ENCODE measurements around the gene ZXDA.
A peak's percentile ranks its signal among the peaks of the same experiment; 100 is the strongest.
"Not testable (repeated sequence)": the region's sequence is repeated elsewhere in the genome, so short reads cannot be mapped to it uniquely, and the experiment has no call there.

ZXDA gene, protein sequence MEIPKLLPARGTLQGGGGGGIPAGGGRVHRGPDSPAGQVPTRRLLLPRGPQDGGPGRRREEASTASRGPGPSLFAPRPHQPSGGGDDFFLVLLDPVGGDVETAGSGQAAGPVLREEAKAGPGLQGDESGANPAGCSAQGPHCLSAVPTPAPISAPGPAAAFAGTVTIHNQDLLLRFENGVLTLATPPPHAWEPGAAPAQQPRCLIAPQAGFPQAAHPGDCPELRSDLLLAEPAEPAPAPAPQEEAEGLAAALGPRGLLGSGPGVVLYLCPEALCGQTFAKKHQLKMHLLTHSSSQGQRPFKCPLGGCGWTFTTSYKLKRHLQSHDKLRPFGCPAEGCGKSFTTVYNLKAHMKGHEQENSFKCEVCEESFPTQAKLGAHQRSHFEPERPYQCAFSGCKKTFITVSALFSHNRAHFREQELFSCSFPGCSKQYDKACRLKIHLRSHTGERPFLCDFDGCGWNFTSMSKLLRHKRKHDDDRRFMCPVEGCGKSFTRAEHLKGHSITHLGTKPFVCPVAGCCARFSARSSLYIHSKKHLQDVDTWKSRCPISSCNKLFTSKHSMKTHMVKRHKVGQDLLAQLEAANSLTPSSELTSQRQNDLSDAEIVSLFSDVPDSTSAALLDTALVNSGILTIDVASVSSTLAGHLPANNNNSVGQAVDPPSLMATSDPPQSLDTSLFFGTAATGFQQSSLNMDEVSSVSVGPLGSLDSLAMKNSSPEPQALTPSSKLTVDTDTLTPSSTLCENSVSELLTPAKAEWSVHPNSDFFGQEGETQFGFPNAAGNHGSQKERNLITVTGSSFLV

DNA sequence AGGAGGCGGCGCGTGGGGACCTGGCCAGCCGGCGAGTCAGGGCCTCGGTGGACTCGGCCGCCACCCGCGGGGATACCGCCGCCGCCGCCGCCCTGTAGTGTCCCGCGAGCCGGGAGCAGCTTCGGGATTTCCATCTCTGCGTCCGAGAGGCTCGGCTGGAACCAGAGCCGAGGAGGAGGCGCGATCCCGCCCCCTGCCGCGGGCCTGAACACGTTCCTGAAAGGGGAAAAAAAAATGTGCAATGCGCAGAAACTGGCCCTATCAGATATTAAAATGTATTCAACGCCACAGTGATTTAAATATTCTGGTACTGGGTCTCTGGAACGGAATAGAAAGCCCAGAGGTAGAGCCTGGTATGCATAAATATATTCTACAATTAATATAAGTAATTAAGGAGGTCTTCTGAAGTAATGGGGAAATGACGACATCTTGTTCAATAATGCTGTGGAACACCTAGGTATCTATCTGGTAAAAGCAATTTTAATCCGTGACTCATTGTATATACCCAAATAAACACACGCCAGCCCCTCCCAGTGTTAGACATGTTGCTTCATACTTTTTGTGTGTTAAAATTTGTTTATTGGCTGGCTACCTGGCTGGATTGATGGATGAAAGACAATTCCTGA is at the start of gene ZXDA:
ZXDA (minus strand) TSS at position 172 of the 626 bp plus-strand sequence; CDS start at position 134, 38 bp downstream.
- peak; percentile 52 for DNase-seq

DNA sequence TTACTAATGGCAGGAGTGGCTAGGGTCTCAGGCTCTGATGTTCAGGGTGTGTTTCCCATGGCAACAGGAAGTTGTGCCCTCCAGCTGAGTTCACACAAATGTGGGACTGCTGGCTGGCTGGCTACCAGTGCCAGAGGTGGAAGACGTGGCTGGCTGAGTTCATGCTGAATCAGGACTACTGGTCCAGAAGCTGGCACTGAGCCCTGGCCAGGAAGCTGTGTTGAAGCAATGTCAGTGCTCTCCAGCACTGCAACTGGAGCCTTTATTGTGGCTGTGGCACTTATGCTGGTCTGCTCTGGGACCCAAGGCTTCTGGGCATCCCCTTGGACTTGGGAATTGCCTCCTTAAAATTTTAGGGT is 42.0 kb upstream of the ZXDA start:
- DNase-seq: no peak

DNA sequence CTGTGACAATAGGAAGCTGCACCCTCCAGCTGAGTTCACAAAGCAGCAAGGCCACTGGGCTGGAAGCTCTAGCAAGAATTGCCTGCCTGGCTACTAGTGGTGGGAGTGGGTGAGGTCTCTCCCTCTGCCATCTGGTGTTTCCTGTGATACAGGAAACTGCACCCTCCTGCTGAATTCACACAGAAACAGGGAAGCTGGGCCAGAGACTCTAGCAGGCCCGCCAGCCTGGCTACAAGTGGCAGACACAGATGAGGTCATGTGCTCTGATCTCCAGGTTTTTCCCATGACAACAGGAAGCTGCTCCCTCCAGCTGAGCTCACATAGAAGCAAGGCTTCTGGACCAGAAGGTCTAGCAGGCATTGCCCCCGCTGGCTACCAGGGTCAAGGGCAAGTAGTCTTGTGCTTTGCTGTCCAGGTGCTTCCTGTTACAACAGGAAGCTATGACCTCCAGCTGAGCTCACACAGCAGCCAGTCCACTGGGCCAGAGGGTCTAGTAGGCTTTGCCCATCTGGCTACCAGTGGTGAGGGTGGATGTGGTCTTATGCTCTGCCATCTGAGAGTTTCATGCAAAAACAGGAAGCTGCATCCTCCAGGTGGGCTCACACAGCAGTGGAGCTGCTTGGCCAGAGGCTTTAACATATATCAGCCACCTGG is 41.5 kb upstream of the ZXDA start:
- DNase-seq: no peak

DNA sequence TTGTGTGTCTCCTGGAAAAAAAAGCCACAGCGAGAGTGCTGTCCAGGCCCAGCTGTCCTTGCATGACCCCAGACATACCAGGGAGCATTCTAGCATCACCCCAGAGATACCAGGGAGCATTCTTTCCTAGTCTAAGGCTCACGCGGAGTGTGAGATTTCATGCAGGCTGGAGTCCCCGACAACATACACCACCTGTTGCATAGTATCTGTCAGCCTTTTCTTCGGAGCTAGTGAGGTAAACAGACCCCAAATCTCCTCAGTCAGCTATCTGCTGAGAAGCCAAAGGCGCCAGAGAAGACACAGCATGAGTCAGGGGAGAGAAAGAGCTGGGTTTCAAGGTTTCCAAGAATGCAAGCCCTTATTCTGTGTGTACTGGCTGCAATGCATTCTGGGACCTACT is 23.1 kb upstream of the ZXDA start:
- no peak for DNase-seq

DNA sequence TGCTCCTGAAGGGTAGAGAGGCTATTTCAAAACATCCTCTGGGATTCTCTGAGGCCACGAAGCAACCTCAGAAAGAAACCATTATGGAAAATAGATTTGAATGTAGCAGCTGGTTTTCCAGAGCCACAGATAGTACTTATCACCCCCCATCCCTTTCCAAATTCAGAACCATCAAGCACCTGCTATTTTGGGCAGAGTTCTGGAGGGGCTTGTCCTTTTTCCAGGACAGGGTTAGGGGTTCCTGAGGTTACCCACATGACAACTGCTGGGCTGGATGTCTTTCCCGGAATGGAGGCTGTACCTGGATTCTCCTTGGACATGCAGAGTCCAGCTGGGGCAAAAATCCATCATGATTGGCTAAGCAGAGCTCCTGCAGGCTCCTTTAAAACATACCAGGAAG is 22.0 kb upstream of the ZXDA start:
- DNase-seq: no peak

DNA sequence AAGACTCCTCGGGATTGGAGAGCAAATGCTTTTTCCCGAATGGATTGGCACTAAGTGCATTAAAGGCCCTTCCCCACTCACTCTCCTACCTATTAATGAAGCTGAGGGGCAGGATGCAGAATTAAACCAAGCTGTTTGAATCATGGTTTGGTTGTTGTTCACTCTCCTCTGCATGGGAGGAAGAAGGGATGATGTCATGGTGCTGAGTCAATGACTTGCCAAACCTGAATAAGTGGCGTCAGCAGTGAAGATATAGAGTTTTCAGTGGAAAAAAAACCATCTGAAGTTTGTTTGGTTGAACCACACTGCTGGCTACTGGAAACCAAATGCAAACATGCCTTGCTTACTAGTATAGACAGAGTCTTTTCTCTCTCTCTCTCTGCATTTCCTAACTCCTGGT is 19.8 kb upstream of the ZXDA start:
- DNase-seq: no peak

DNA sequence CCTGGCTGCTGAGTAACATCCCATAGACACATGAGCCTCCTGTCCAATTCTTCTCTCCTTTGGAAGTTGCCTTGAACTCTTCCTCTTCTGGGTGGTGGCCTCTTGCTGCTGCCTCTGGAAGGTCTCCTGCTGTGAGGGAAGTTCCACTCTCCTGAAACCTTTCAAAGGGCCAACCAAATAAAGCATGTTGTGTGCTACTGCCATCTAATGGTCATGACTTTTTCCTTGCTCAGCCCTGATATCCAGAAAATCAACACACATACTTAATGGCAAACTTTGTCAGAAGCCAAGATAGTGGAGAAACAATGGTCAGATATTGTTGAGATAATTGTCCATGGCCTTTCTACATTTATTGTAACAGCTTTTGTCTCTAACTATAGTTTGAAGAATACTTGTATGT is 19.1 kb upstream of the ZXDA start:
- peak; percentile 16 for DNase-seq

DNA sequence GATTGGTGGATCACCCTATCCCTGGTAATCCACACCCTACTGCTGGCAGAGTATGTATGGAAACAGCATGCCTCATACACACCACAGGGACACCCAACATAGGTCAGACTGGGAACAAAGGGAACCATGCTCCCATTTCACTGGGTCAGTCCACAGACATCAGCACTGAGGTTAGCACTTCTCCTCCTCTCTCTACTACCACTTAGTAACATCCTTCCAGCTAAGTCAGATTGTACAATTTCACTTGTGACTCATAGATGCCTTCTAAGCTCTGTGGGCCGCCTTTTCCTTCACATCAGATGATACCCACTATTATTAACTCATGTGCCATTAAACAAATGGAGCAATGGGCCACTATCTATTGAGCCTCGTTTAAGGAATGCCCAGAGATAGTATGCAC is 15.5 kb upstream of the ZXDA start:
- DNase-seq: no peak

DNA sequence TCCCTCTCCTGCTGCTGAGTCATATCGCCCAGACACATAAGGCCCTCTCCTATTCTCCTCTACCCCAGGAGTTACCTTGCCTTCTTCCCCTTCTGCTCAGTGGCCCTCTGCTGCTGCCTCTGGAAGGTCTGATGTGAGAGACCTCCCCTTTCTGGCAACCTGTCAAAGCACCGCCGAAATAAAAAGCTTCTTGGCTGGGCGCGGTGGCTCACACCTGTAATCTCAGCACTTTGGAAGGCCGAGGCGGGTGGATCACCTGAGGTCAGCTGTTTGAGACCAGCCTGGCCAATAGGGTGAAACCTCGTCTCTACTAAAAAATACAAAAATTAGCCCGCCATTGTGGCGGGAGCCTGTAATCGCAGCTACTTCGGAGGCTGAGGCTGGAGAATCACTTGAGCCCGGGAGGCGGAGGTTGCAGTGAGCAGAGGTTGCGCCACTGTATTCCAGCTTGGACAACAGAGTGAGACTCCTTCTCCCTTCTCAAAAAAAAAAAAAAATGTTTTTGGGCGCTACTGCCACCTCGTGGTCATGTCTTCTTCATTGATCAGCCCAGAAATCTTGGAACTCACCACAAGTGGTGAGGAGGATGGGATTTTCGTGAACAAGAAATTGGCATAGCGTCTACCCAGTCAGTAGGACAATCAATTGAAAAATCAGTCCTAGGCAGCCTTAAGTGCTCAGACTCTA is 8.6 kb upstream of the ZXDA start:
- peak; percentile 23 for DNase-seq

DNA sequence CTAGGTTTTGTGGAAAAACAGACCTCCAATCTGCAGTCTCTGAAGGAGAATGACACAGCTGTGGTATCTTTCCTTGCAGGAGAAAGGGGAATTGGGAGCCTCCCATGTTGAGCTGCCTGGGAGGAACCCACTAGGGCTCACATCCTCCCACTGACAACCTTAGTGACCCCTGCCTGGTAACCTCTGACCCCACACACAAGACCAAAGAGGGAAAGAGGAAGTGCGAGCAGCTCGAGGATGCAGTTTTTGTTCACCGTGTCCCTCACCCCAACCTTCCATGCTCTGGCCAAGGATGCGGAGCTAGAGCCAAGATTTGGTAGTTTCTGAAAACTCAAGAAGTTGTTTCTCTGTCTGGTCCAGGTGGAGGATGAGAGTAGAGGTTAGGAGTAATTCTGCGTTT is 5.4 kb upstream of the ZXDA start:
- no peak for DNase-seq

DNA sequence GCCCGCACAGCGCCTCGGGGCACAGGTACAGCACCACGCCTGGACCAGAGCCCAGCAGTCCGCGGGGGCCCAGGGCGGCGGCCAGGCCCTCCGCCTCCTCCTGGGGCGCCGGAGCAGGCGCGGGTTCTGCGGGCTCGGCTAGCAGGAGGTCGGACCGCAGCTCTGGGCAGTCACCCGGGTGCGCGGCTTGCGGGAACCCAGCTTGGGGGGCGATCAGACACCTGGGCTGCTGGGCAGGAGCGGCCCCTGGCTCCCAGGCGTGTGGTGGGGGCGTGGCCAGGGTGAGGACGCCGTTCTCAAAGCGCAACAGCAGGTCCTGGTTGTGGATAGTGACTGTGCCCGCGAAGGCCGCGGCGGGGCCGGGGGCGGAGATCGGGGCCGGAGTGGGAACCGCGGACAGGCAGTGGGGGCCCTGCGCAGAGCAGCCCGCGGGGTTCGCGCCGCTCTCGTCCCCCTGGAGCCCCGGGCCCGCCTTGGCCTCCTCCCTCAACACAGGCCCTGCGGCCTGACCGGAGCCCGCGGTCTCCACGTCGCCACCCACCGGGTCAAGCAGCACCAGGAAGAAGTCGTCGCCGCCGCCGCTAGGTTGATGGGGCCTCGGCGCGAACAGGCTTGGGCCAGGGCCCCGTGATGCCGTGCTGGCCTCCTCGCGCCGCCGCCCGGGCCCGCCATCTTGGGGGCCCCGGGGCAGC is 517 bp downstream of the ZXDA start:
- DNase-seq: peak; percentile 44

DNA sequence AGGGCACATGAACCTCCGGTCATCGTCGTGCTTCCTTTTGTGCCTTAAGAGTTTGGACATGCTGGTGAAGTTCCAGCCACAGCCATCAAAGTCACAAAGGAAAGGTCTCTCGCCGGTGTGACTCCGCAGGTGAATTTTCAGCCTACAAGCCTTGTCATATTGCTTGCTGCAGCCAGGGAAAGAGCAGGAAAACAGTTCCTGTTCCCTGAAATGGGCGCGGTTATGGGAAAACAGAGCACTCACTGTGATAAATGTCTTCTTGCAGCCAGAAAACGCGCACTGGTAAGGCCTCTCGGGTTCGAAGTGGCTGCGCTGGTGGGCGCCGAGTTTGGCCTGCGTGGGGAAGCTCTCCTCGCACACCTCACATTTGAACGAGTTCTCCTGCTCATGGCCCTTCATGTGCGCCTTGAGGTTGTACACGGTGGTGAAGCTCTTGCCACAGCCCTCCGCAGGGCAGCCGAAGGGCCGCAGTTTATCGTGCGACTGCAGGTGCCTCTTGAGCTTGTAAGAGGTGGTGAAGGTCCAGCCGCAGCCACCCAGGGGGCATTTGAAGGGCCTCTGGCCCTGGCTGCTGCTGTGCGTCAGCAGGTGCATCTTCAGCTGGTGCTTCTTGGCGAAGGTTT is 1.2 kb downstream of the ZXDA start:
- DNase-seq: not testable (repeated sequence)

DNA sequence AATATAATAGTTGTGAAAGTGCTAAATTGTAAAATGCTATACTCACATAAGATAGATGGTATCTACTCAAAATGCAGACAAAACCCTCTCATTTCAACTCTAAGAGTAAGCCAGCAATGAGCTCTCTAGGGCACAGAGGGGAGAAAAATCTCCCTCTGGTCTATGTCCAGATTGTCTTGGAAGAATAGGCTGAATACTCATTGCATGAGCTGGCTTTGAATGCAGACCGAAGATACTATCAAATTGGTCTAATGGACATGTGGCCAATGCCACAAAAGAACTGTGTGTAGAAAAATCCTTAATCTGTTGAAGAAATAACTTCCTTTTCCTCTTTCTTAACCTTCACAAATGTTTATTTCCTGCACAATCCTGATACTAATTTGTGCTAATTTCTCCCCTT is 3.5 kb downstream of the ZXDA start:
- no peak for DNase-seq

DNA sequence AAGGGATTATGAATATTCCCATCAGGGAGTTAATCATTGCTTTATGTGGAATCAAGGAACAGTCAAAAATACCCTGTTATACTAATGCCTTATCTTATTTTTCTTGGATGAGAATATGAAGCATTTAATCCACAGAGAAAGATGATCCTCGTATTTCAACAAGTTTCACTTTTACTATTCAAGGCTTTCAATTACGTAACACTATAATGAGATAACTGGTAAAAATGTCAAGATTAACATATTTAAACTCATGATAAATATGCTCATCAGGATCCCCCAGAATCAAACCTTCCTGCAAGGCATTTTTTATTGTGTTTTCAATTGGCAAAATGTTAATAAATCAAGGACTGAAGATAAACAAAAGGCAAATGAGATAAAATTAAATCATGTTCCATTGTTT is 5.1 kb downstream of the ZXDA start:
- DNase-seq: no peak

DNA sequence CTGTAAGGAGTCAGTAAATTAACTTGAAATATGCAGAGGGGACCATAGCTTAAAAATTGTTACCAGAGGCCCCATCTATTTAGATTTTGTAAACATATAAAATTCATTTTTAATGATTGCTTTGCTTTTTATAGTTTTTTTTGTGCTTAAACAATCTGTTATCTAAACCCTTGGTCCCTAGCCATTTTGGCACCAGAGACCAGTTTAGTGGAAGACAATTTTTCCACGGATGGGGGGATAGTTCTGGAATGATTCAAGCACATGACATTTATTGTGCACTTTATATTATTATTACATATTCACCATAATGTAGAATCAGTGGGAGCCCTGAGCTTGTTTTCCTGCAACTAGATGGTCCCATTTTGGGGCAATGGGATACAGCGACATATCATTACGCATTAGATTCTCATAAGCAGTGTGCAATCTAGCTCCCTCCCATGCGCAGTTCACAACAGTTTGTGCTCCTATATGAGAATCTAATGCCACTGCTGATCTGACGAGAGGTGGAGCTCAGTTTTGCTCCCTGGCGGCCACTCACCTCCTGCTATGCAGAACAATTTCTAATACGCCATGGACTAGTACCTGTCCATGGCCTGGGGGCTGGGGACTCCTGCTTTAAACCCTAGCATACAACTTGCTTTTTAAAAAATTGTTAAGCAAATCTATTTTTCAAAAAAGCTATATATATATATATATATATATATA is 5.9 kb downstream of the ZXDA start:
- no peak for DNase-seq

DNA sequence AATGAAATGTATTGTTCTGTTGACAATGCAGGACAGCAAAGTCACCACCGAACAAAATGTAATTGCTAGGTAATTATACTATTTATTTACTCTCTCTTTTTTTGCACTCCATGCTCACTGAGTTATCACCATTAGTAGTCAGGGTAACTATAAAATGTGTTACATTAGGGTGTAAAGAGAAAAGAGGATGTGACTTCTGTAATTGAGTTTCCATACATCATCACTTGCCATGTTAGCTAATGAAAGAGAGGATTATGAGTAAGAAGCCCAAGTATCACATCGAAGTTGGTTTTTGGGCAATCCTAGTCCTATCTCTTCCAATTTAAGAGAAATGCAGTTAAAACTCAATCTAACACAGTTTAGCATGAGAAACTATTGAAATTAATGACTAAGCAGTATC is 7.6 kb downstream of the ZXDA start:
- no peak for DNase-seq

DNA sequence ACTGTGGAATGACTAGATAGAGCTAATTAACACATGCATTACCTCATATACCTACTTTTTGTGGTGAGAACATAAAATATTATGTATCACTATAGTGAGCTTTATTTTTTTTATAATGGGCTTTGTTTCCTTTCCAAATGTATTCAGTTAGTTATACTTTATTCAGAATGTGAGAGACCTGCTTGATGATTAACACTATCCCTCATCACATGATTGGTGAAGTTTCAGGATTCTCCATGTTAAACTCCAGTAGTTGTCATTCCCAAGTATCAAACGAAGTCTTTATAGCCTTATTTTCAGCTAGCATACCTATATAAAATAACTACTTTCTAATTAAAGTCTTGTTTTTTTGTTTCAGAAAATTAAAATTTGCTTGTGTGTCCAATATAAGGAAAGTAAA is 8.8 kb downstream of the ZXDA start:
- DNase-seq: no peak

DNA sequence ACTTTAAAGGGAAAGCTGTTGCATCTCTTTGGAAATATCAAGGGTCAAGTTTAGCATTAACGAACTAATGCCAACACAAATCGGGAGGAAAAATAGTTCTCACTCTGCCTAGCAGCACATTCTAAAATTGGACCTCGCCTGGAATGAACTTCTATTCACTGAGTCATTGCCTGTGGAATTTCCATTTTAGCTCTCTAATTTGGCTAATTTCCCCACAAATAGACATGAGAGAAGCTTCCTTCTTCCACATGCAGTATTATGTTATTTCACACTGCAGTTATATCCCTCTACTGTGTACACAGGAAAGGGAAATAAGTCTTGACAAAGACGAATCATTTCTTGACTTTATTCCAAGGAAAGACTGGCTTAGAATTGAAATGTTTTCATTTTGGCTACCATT is 9.3 kb downstream of the ZXDA start:
- no peak for DNase-seq

DNA sequence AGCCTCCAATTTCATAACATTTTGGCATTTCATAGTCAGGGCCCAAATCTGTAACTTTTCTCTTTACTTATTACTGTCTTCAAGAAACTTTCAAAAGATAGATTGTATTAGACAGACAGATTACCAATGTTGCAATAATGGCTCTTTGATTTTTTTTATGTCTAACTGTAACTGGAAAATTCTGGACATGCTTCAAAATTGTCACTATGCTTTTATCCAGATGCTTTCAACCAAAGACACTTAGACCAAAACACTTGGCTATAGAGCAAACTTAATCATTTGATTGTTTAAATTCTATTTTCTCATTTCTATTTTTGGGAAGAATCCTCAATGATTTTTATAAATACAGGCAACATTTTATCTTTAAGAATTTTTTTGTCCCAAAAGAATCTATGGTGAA is 10.4 kb downstream of the ZXDA start:
- no peak for DNase-seq

DNA sequence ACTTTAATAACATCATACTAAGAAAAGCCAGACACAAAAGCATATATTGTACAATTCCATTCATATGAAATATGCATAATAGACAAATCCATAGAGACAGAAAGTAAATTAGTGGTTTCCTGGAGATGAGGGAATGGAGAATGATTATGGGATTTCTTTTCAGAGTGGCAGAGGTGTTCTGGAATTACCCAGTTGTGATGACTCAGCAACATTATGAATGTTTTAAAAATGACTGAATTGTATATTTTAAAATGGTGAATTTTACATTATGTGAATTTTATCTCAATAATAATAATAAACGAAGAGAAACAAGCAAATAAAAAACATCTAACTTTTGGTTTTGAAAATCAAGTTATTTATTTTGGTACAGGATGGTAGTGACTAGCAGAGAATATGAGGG is 11.2 kb downstream of the ZXDA start:
- no peak for DNase-seq

DNA sequence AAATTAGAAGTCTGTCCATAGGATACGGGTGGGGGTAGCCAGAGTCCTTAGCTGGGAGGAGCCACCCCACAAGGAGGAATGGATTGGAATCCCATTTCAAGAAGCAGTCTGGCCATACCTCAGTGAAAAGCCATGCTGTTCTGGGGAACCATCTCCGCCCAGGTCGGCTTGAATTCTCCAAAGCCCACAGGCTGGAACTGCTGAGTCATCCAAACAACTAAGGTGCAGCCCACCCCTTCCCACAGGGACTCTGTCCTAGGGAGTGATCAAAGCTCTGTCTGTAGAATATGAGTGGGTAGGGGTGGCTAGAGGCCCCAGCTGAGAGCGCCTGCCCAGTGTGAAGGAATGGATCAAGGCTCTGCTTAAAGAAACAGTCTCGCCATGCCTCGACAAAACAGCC is 38.8 kb downstream of the ZXDA start:
- no peak for DNase-seq
